IPS-11a (cell line): Measurements from ENCODE around the gene CRYBB2.
"Not testable (repeated sequence)": the region's sequence is repeated elsewhere in the genome, so short reads cannot be mapped to it uniquely, and the experiment has no call there.

Experiments
- H3K4me3 ChIP-seq: one replicate; pipeline ENCODE4 v1.5.1; 2013; ENCODE audit warnings: low read depth, low read length, control low read depth

Gene CRYBB2

DNA sequence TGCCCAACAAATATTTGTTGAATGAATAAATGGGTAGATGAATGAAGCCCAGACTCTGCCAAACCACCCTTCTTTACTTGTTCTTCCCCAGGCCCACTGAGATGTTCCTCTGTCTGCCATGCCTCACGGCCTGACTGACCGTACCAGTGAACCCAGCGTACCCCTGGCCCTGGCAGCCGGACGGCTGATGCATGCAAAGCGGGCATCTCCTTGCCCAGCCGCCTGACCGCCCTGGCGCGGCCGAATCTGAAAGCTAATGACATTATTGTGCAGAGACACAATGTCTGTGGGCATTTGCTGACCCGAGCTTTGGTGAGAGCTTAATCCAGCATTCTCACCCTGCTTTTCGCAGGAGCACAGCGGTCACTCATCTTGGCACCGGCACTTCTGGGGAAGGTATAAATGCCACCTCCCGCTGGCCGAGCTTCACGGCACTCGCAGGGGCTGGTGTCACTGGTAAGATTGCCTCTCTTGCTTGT is at the start of gene CRYBB2:
Gene CRYBB2, plus strand, starts transcription at position 429 of the 479 bp plus-strand sequence. CDS start 1,791 bp downstream, outside the sequence.
- no peak within 1 kb of the TSS for H3K4me3 ChIP-seq

DNA sequence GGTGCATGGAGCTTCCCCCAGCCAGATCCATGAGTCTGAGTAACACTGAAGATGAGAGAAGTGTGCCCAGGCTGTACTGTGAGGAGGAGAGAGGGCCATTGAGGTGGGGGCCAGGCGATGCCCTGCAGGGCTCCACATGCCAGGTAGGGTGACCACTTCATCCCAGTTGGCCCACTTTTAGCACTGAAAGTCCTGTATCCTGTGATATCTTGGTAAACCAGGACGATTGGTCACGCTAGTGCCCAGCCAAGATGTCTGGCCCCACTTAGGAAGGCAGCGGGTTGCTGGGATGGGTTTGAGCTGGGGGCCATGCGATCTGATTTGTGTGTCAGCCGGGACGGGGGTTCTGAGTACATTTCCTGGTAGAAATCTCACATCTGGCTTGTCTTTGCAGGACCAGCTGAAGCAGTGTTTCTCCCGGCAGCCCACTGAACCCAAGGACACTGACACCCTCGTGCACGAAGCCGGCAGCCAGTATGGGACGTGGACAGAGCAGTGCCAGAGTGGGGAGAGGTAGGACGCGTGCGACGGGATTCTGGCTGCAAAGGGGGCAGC is 48.9 kb upstream of the CRYBB2 start:
- H3K4me3 ChIP-seq = no peak overlapping the region

DNA sequence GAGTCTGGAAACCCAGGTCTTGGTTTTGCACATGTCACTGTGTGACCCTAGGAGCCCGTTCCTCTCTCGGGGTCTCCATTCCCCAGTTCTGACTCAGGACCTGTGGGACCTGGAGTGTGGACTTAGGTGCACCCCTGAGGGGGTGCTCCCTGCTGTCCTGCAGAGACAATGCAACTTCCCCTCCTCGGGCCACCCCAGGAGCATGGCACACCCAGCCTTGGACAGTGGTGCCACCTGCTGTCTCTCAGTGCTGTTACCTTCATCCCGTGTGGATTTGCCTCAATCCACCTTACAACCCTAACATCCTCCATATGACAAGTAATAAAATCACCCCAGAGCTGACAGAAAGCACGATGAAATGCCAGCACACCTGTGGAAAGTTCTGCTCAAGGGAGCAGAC is 47.3 kb upstream of the CRYBB2 start:
- no peak overlapping the region for H3K4me3 ChIP-seq

DNA sequence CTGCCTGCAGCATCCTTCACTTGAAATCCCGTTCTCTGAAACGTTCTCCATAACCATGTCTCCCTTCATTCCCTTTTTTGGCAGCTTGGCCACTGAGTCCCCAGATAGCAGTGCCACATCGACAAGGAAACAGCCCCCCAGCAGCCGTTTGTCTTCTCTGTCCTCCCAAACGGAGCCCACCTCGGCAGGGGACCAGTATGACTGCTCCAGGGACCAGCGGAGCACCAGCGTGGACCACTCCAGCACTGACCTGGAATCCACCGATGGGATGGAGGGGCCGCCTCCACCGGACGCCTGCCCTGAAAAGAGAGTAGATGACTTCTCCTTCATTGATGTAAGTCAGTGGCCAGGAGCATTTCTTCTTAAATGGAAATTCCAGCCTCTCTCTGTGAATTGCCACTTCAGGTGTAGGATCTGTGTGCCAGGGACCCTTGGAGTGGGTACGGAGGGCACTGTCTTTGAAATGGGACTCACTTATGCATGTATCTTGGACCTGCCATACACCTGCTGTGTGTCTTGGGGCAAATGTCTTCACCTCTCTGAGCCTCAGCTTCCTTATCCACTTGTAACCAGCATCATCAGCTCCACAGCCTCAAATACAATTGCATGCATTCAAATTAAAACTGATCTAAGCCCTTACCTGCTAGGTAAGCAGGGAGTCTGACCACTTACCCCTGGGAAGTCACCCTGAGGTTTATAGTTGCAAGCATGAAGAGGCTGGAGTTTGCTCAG is 45.1 kb upstream of the CRYBB2 start:
- no peak overlapping the region for H3K4me3 ChIP-seq

DNA sequence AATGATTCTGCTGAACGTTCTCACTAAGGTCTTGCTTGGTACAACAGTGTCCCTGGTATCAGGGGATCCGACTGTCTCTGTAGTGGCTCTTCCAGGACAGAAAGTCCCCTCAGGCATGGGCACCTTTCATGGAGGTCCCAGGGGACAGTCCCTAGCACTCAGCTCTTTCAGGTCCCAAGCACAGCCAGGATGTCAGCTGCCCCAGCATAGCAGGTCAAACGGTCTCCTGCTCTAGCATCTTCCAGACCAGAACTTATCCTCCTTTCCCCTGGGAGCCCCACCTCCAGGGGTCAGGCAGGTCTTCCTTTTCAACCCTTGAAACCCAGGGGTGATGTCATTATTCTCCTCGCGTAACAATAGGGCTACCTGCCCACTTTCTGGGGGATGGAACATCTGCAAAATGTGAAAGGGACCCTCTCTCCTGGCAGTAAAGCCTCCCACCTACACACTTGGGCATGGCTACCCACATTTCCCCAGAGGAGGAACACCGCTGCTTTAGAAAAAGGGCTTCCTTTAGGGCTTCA is 44.5 kb upstream of the CRYBB2 start:
- H3K4me3 ChIP-seq = no peak overlapping the region

DNA sequence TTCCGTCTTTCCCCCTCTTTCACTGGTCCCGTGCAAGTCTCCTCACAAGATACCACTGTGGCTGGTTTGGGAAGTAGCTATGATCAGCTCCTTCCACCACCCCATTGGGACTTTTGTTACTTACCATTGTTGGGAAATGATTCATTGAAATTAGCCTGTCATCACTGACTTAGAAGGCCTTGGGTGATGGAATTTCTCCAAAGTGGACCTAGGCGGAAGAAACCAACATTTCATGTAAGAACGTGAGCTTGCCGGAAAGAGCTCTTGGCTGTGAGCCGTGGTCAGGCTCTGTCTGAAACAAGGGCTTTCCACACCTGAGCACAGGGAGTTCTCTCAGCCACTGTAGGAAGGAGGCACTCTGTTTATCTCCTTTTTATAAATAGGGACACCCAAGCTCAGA is 43.3 kb upstream of the CRYBB2 start:
- H3K4me3 ChIP-seq = no peak overlapping the region

GRCh38 chr22:25176799-25177198 is 42.6 kb upstream of the CRYBB2 start:
- H3K4me3 ChIP-seq = no peak overlapping the region

DNA sequence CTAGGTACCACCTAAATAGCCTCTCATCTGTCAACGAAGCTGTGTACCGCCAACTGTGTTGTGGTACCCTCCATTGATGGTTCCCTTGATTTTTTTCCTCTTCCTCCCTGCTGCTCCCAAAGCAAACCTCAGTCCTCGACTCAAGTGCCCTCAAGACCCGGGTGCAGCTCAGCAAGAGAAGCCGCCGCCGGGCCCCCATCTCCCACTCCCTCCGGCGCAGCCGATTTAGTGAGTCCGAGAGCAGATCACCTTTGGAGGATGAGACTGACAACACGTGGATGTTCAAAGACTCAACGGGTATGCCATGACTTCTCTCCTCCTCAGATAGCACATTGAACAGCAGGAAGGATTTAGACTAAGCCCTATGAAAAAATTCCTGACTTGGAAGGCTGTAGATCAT is 42.2 kb upstream of the CRYBB2 start:
- no peak overlapping the region for H3K4me3 ChIP-seq

- no peak overlapping the region for H3K4me3 ChIP-seq
Observed at GRCh38 chr22:25177895-25178294, 41.5 kb upstream of the CRYBB2 start.

DNA sequence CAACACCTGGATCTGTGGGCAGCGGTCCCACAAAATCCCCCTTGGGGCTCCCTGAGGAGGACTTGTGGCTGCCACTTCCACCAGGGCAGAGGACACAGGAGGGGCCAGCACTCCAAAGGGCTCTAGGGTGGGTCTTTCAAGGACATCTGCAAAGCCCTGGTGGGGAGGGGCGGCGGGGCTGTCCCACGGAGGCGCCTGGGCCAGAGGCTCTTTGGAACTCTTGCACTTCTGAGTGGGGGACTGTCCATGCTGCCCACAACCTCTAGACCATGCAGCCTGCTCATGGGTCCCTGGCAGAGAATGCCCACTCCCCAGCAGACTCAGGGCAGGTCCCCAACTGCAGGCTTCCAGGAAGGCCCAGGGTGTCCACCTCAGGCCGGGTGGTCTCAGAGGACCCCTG is 41.1 kb upstream of the CRYBB2 start:
- H3K4me3 ChIP-seq = not testable (repeated sequence)

GRCh38 chr22:25178869-25179631 is 40.4 kb upstream of the CRYBB2 start:
- not testable (repeated sequence) for H3K4me3 ChIP-seq

GRCh38 chr22:25182131-25183110 is 37.0 kb upstream of the CRYBB2 start:
- H3K4me3 ChIP-seq = no peak overlapping the region

GRCh38 chr22:25183949-25184619 is 35.4 kb upstream of the CRYBB2 start:
- H3K4me3 ChIP-seq = no peak overlapping the region

DNA sequence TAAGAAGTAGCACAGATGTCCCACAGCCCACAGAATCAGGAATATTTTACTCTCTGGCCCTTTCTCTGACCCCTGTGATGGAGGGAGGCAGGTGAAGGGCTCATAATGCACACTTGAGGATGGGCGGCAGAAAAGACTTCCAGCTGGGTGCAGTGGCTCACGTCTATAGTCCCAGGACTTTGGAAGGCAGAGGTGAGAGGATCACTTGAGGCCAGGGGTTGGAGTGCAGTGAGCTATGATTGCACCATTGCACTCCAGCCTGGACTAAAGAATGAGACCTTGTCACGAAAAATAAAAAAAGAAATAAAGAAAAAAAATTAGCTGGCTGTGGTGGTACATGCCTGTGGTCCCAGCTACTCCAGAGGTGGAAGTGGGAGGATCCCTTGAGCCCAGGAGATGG is 33.3 kb upstream of the CRYBB2 start:
- no peak overlapping the region for H3K4me3 ChIP-seq

DNA sequence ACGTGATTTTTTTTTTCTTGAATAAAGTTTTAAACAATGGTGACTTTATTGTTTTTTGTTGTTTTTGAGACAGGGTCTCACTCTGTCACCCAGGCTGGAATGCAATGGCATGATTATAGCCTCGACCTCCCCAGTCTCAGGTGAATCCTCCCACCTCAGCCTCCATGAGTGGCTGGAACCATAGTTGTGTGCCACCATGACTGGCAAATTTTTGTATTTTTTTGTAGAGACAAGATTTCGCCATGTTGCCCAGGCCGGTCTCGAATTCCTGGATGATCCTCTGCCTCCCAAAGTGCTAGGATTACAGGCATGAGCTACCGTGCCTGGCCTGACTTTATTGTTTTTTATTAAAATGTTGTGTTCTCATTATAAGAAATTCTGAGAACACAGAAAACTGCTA is 32.0 kb upstream of the CRYBB2 start:
- H3K4me3 ChIP-seq = no peak overlapping the region

DNA sequence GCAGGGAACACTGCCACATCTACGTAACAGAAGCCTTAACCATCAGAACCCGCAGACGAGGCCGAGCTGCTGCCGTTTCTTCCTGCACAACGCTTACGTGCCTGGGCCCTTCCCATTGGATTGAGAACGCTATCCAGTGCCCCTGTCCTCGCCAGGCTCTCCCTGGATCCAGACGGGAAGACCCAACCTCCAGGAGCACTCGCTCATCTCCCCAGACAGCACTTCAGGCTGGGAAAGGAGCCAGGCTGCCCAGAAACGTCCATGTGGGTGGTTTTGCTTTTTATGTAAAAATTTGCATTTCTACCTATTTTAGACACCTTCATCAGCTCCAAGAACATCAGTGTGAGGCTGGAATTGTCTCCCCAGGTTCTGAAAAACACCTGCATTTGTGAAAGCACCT is 27.0 kb upstream of the CRYBB2 start:
- no peak overlapping the region for H3K4me3 ChIP-seq

DNA sequence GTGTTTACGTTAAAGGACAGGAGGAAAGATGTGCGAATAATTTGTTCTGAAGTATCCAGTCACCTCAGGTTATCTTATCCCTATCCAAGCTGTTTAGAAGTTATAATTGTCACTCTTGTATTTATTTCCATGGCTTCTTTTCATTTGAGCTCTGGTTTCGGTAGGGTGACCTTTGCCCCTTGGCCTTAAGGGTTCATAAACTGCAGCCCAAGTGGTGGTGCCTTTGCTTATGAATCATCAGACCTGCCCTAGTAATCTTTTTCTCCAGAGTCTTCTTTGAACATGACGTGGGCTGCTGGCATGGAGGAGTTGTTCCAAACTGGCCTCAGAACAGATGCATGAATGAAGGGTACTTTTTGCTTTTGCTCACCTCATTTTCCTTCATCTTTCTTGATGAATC is 26.3 kb upstream of the CRYBB2 start:
- no peak overlapping the region for H3K4me3 ChIP-seq

DNA sequence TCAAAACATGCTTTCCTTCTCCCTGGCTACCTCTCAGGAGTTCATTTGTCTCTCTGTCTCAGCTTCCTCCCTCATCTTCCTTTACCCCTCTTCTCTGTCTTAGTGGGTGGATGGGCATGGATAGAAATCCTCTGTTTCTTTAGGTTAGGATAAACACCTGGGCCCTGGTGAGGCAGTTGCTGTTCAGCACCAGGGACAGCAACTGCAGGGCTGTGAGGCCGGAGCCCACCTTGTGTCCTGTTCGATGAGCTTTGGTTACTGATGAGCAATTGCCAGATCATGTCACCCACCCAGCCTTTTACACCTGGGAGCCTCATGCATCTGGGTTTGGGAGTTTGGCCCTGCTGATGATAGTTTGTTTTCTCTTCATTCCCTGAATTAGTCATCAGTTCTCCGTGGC is 25.9 kb upstream of the CRYBB2 start:
- H3K4me3 ChIP-seq = no peak overlapping the region

- no peak overlapping the region for H3K4me3 ChIP-seq
Observed at GRCh38 chr22:25196326-25196725, 23.1 kb upstream of the CRYBB2 start.

GRCh38 chr22:25197340-25197739 is 22.1 kb upstream of the CRYBB2 start:
- H3K4me3 ChIP-seq = no peak overlapping the region
